ENCODE results near the gene PCNX3.

DNA sequence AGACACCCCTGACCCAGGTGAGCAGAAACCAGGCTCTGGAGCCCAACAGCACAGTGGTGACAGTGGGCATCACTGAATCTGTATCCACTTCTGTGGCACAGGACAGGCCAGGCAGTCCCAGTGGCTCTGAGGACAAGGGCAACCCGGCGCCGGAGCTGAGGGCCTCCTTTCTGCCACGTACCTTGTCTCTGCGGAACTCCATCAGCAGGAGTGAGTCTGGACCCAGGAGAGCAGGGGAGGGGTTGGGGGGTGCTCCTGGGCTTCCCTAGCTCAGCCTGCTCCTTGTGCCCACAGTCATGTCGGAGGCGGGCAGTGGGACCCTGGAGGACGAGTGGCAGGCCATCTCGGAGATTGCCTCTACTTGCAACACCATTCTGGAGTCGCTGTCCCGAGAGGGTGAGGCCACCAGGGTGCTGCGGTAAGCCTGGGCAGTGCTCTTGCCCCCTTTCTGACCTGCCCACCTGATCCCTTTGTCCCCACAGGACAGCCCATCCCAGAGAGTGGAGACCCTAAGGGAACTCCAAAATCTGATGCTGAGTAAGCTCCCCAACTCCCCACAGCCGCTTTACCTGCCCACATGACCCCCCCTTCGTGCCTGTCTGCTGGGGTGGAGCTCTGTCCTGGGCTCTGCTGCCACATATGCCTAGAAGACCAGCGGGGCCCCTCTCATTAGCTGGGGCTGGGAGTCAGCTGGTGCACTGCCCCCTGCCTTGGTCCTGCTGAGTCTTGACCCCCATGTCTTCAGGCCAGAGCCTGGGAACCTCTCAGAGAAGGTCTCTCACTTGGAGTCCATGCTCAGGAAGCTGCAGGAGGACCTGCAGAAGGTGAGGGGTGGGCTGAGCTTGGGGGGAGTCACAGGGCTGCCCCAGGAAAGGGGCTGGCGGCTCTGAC, 34.3 kb downstream of the PCNX3 start:
- TF ChIP-seq CREB1 (IDR thresholded peaks at IDR 0.05; ENCODE audit: low read depth) (no peak), EP300 (IDR thresholded peaks at IDR 0.05; ENCODE audit: borderline replicate concordance in 1 of 2, control insufficient read depth in 1 of 2, low read depth in 2 of 2, low read length in 2 of 2) (no peak), ZBTB40 (IDR thresholded peaks at IDR 0.05; ENCODE audit: borderline replicate concordance) (no peak), CTCF (IDR thresholded peaks at IDR 0.05 in 2 of 3, conservative IDR thresholded peaks at IDR 0.05 in 1 of 3; ENCODE audit: control insufficient read depth in 2 of 3, extremely low read depth in 1 of 3, insufficient read depth in 1 of 3, low read depth in 3 of 3, low read length in 3 of 3) (no peak), HDAC6 (IDR thresholded peaks at IDR 0.05; ENCODE audit: unreplicated experiment) (no peak), MTA3 (IDR thresholded peaks at IDR 0.05; ENCODE audit: borderline replicate concordance, low read length) (no peak), BHLHE40 (IDR thresholded peaks at IDR 0.05; ENCODE audit: borderline replicate concordance in 1 of 2, low read depth in 2 of 2, low read length in 1 of 2) (no peak), CBX3 (IDR thresholded peaks at IDR 0.05; ENCODE audit: borderline replicate concordance, low read depth) (no peak), EGR1 (IDR thresholded peaks at IDR 0.05; ENCODE audit: borderline replicate concordance in 1 of 2, low read depth in 2 of 2, low read length in 2 of 2) (no peak), ASH2L (IDR thresholded peaks at IDR 0.05; ENCODE audit: borderline replicate concordance, low read depth) (no peak)
